ENCODE results near the gene ABI1.

The ABI1 gene

DNA sequence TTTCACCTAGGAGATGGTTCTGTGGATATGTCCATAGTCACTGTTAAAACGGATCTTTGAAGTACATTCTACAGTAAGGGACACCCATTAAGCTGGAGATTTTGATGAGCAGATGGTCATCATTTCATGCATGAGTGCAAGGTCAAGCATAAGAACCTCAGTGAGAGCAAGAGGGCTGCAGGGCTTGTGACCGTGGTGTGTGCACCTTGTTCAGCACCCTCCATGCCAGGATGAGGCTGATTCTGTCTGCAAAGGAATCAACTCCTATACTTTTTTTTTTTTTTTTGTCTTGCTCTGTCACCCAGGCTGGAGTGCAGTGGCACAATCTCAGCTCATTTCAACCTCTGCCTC is 145.6 kb downstream of the ABI1 start:
- H3K4me3 ChIP-seq, result no peak overlapping the region
- no peak overlapping the region for H3K27ac ChIP-seq
- peaks cover 33% of the 10 kb centered on the region for H3K36me3 ChIP-seq (ENCODE audit: insufficient read depth, low read length)
- TF ChIP-seq POLR2AphosphoS5 (IDR thresholded peaks at IDR 0.05; ENCODE audit: borderline replicate concordance, low read depth, low read length) (no peak), FOXP2 (optimal IDR thresholded peaks at IDR 0.05; ENCODE audit: control extremely low read depth, extremely low read length, insufficient read depth) (no peak), EZH2 (IDR thresholded peaks at IDR 0.05) (no peak)
- no peak overlapping the region for H3K9ac ChIP-seq (ENCODE audit: insufficient read length)
- no peaks in the 10 kb centered on the region for H3K9me3 ChIP-seq (ENCODE audit: low read depth, low read length)
- no peak for DNase-seq (ENCODE audit: low read depth, low spot score)

GRCh38 chr10:26714415-26715136 is 146.2 kb downstream of the ABI1 start:
- H3K9me3 ChIP-seq (ENCODE audit: low read depth, low read length), result no peaks in the 10 kb centered on the region
- no peak for DNase-seq (ENCODE audit: low read depth, low spot score)
- H3K9ac ChIP-seq (ENCODE audit: insufficient read length), result no peak overlapping the region
- H3K36me3 ChIP-seq (ENCODE audit: insufficient read depth, low read length), result peaks cover 29% of the 10 kb centered on the region
- no peak overlapping the region for H3K27ac ChIP-seq
- TF ChIP-seq EZH2 (IDR thresholded peaks at IDR 0.05) (no peak), POLR2AphosphoS5 (IDR thresholded peaks at IDR 0.05; ENCODE audit: borderline replicate concordance, low read depth, low read length) (no peak), FOXP2 (optimal IDR thresholded peaks at IDR 0.05; ENCODE audit: control extremely low read depth, extremely low read length, insufficient read depth) (no peak)
- no peak overlapping the region for H3K4me3 ChIP-seq

- no peak overlapping the region for H3K27ac ChIP-seq
- peaks cover 38% of the 10 kb centered on the region; the same call in 1 of the 2 replicates for H3K36me3 ChIP-seq (ENCODE audit: insufficient read depth, low read length)
- no peaks in the 10 kb centered on the region for H3K9me3 ChIP-seq (ENCODE audit: low read depth, low read length)
- TF ChIP-seq FOXP2 (optimal IDR thresholded peaks at IDR 0.05; ENCODE audit: control extremely low read depth, extremely low read length, insufficient read depth) (no peak), EZH2 (IDR thresholded peaks at IDR 0.05) (no peak), POLR2AphosphoS5 (IDR thresholded peaks at IDR 0.05; ENCODE audit: borderline replicate concordance, low read depth, low read length) (no peak)
- no peak overlapping the region for H3K4me3 ChIP-seq
- no peak for DNase-seq (ENCODE audit: low read depth, low spot score)
- H3K9ac ChIP-seq (ENCODE audit: insufficient read length), result no peak overlapping the region
Measured at GRCh38 chr10:26711324-26711723, 149.4 kb downstream of the ABI1 start.

- no peak for DNase-seq (ENCODE audit: low read depth, low spot score)
- peaks cover 57% of the 10 kb centered on the region for H3K36me3 ChIP-seq (ENCODE audit: insufficient read depth, low read length)
- no peaks in the 10 kb centered on the region for H3K9me3 ChIP-seq (ENCODE audit: low read depth, low read length)
- no peak overlapping the region for H3K27ac ChIP-seq
- no peak overlapping the region for H3K9ac ChIP-seq (ENCODE audit: insufficient read length)
- no peak for TF ChIP-seq FOXP2 (optimal IDR thresholded peaks at IDR 0.05; ENCODE audit: control extremely low read depth, extremely low read length, insufficient read depth)
- TF ChIP-seq POLR2AphosphoS5 (IDR thresholded peaks at IDR 0.05; ENCODE audit: borderline replicate concordance, low read depth, low read length), result no peak
- no peak for TF ChIP-seq EZH2 (IDR thresholded peaks at IDR 0.05)
- H3K4me3 ChIP-seq, result no peak overlapping the region
Measured at GRCh38 chr10:26706936-26707335, 153.8 kb downstream of the ABI1 start.

- no peak for DNase-seq (ENCODE audit: low read depth, low spot score)
- no peak overlapping the region for H3K4me3 ChIP-seq
- H3K9me3 ChIP-seq (ENCODE audit: low read depth, low read length), result no peaks in the 10 kb centered on the region
- no peak overlapping the region for H3K9ac ChIP-seq (ENCODE audit: insufficient read length)
- peaks cover 58% of the 10 kb centered on the region for H3K36me3 ChIP-seq (ENCODE audit: insufficient read depth, low read length)
- H3K27ac ChIP-seq, result no peak overlapping the region
- TF ChIP-seq EZH2 (IDR thresholded peaks at IDR 0.05), result no peak
- no peak for TF ChIP-seq FOXP2 (optimal IDR thresholded peaks at IDR 0.05; ENCODE audit: control extremely low read depth, extremely low read length, insufficient read depth)
- no peak for TF ChIP-seq POLR2AphosphoS5 (IDR thresholded peaks at IDR 0.05; ENCODE audit: borderline replicate concordance, low read depth, low read length)
Measured at GRCh38 chr10:26706206-26706605, 154.6 kb downstream of the ABI1 start.

DNA sequence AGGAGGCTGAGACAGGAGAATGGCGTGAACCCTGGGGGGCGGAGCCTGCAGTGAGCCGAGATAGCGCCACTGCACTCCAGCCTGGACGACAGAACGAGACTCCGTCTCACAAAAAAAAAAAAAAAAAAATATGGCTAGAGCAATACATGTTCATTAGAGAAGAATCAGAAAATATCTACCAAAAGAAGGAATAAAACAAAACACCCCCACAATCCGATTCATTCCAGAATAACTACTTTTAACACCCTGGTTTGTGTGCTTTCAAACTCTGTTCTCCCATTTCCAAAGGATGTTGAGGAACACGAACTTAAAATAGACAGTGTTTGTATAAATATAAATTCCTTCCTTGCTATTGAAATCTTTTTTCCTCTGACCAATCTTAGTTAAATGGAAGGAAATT is 156.8 kb downstream of the ABI1 start:
- no peak overlapping the region for H3K27ac ChIP-seq
- no peak overlapping the region for H3K9ac ChIP-seq (ENCODE audit: insufficient read length)
- peaks cover 65% of the 10 kb centered on the region for H3K36me3 ChIP-seq (ENCODE audit: insufficient read depth, low read length)
- no peak overlapping the region for H3K4me3 ChIP-seq
- DNase-seq (ENCODE audit: low read depth, low spot score), result no peak
- H3K9me3 ChIP-seq (ENCODE audit: low read depth, low read length), result no peaks in the 10 kb centered on the region
- TF ChIP-seq EZH2 (IDR thresholded peaks at IDR 0.05) (no peak), POLR2AphosphoS5 (IDR thresholded peaks at IDR 0.05; ENCODE audit: borderline replicate concordance, low read depth, low read length) (no peak), FOXP2 (optimal IDR thresholded peaks at IDR 0.05; ENCODE audit: control extremely low read depth, extremely low read length, insufficient read depth) (no peak)

DNA sequence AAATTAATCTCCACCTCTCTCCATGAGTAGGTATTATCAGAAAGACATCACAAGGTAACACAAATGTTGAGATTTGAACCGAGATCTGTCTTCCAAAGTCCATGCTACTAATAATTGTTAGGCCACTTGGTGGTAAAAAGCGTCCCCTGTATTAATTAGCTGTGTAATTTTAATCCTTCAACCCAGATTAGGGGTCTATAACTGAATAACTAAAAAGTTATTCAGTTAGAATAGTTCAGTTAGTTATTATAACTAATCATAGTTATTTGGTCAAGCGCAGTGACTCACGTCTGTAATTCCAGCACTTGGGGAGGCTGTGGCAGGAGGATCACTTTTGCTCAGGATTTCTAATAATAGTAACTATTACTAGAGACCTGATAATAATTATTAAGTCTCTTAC is 157.7 kb downstream of the ABI1 start:
- TF ChIP-seq EZH2 (IDR thresholded peaks at IDR 0.05) (no peak), FOXP2 (optimal IDR thresholded peaks at IDR 0.05; ENCODE audit: control extremely low read depth, extremely low read length, insufficient read depth) (no peak), POLR2AphosphoS5 (IDR thresholded peaks at IDR 0.05; ENCODE audit: borderline replicate concordance, low read depth, low read length) (no peak)
- no peak for DNase-seq (ENCODE audit: low read depth, low spot score)
- no peak overlapping the region for H3K9ac ChIP-seq (ENCODE audit: insufficient read length)
- H3K9me3 ChIP-seq (ENCODE audit: low read depth, low read length), result no peaks in the 10 kb centered on the region
- H3K36me3 ChIP-seq (ENCODE audit: insufficient read depth, low read length), result peaks cover 64% of the 10 kb centered on the region
- H3K4me3 ChIP-seq, result no peak overlapping the region
- no peak overlapping the region for H3K27ac ChIP-seq

- H3K36me3 ChIP-seq (ENCODE audit: insufficient read depth, low read length), result peaks cover 43% of the 10 kb centered on the region
- no peak overlapping the region for H3K4me3 ChIP-seq
- TF ChIP-seq FOXP2 (optimal IDR thresholded peaks at IDR 0.05; ENCODE audit: control extremely low read depth, extremely low read length, insufficient read depth) (no peak), EZH2 (IDR thresholded peaks at IDR 0.05) (no peak), POLR2AphosphoS5 (IDR thresholded peaks at IDR 0.05; ENCODE audit: borderline replicate concordance, low read depth, low read length) (no peak)
- H3K9ac ChIP-seq (ENCODE audit: insufficient read length), result no peak overlapping the region
- H3K9me3 ChIP-seq (ENCODE audit: low read depth, low read length), result no peaks in the 10 kb centered on the region
- DNase-seq (ENCODE audit: low read depth, low spot score), result no peak
- no peak overlapping the region for H3K27ac ChIP-seq
Measured at GRCh38 chr10:26700884-26701630, 159.7 kb downstream of the ABI1 start.

Measured in SK-N-MC (cell line).